ENCODE results near the gene GPANK1. TPM values are rescaled to one million over a fixed set of nuclear protein-coding genes. Genes with fewer than 3 reads are reported as not detected.
A peak's percentile ranks its signal among the peaks of the same experiment; 100 is the strongest.

Gene GPANK1
- total and polyA plus RNA-seq, 2 of the 13 experiments (the other 11 are each of a cell fraction or from before 2014, with no cell fraction given) = 15.4 to 22.8 TPM

- no peak for TF ChIP-seq ZNF598 (CRISPR knock-in tag; IDR thresholded peaks at IDR 0.05; ENCODE audit: borderline replicate concordance)
- no peak for TF ChIP-seq NKX3-1 (CRISPR knock-in tag; IDR thresholded peaks at IDR 0.05)
- TF ChIP-seq DZIP1 (CRISPR knock-in tag; IDR thresholded peaks at IDR 0.05) = no peak
- TF ChIP-seq ZNF296 (CRISPR knock-in tag; conservative IDR thresholded peaks at IDR 0.05) = no peak; the same call in 1 of the 2 replicates
- TF ChIP-seq ZNF710 (CRISPR knock-in tag; IDR thresholded peaks at IDR 0.05; ENCODE audit: borderline replicate concordance) = peak; percentile 86; the same call in 1 of the 2 replicates
- no peak for TF ChIP-seq ZSCAN12 (CRISPR knock-in tag; IDR thresholded peaks at IDR 0.05)
- no peak for TF ChIP-seq ZNF552 (CRISPR knock-in tag; IDR thresholded peaks at IDR 0.05; ENCODE audit: borderline replicate concordance)
- TF ChIP-seq ZNF740 (CRISPR knock-in tag; IDR thresholded peaks at IDR 0.05) = no peak
- no peak; the same call in 1 of the 2 replicates for TF ChIP-seq ZMYM2 (CRISPR knock-in tag; IDR thresholded peaks at IDR 0.05)
- peak; percentile 74; the same call in 1 of the 2 replicates for TF ChIP-seq ZNF280D (CRISPR knock-in tag; IDR thresholded peaks at IDR 0.05)
- TF ChIP-seq ZFYVE20 (CRISPR knock-in tag; IDR thresholded peaks at IDR 0.05; ENCODE audit: borderline replicate concordance, low read depth) = no peak
- 0 out of 2 replicates have a peak, but pooled peaks have one; percentile 33 for TF ChIP-seq ZNF850 (CRISPR knock-in tag; conservative IDR thresholded peaks at IDR 0.05)
- no peak; the same call in 1 of the 2 replicates for TF ChIP-seq NFIC (IDR thresholded peaks at IDR 0.05; ENCODE audit: low read length)
- peak; percentile 54; the same call in 1 of the 2 replicates for TF ChIP-seq SNAI1 (CRISPR knock-in tag; IDR thresholded peaks at IDR 0.05; ENCODE audit: borderline replicate concordance)
- TF ChIP-seq THYN1 (CRISPR knock-in tag; IDR thresholded peaks at IDR 0.05; ENCODE audit: borderline replicate concordance, low read depth) = no peak
- no peak for TF ChIP-seq ZNF20 (CRISPR knock-in tag; IDR thresholded peaks at IDR 0.05)
- TF ChIP-seq CENPT (CRISPR knock-in tag; IDR thresholded peaks at IDR 0.05; ENCODE audit: low read depth) = no peak
- TF ChIP-seq GTF2F1 (IDR thresholded peaks at IDR 0.05; ENCODE audit: low read length) = no peak
Observed at GRCh38 chr6:31702819-31703716, 38.3 kb upstream of the GPANK1 start, which contains the start of gene ABHD16A (continued).

All from HepG2 (cell line).